CD4-positive, alpha-beta T cell treated with Interferon alpha-2 for 1 hour (primary cell): ENCODE measurements around the gene LRRN2.

Experiments
- DNase-seq, 2 donors: peaks; one replicate each; pipeline ENCODE4 v3.0.0-alpha.2; 2020 to 2022

Gene LRRN2

GRCh38 chr1:204624631-204625216 is 60.8 kb downstream of the LRRN2 start:
- no peak for DNase-seq

DNA sequence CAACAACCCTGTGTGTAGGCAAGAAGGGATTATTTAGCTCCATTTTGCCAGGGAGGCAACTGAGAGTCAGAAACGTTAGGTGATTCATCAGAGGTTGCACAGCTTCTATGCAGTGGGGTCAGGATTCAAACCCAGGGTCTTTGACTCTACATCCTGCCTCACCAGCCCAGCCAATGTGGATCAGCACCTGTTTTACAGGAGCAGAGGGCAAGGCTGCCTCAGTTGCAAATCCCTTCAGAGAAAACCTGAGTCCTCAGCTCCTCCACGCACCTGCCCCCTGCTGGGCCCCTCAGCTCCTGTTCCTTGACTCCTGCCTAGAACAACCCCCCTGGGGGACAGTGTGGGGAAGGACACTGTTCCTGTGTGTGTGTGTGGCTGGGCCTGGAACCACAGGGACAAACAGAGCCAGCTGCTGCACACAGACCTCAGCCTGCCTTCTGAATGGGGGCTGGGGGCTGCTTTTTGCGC is 61.6 kb downstream of the LRRN2 start:
- DNase-seq, result peak in 1 of 2 donors; percentile 27

DNA sequence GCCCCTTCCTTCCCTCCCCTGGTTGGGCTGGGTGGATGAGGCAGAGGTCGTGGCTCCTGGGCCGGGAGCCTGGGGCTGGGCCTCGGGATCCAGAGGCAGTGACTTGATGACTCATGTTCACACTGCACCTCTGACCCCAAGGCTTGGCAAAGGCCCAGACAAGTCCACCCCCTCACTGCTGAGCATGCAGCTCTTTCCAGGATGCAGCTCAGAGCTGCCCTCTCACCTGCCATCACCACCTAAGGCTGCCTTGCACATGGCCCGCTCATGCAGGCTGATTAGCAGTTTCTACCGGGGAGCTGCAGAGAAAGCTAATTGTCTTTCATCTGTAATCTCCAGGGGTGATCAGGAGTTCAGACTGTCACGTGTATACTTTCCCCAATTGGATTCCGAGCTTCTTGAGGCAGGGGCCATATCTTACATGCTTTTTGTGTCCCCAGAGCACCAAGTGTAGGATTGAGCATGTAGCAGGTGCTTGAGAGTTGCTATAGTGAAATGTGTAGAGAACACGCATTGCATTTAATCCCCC is 62.1 kb downstream of the LRRN2 start:
- DNase-seq, result no peak

GRCh38 chr1:204621996-204622395 is 63.5 kb downstream of the LRRN2 start:
- no peak for DNase-seq

- DNase-seq, result no peak
Observed at GRCh38 chr1:204621396-204621795, 64.1 kb downstream of the LRRN2 start.

DNA sequence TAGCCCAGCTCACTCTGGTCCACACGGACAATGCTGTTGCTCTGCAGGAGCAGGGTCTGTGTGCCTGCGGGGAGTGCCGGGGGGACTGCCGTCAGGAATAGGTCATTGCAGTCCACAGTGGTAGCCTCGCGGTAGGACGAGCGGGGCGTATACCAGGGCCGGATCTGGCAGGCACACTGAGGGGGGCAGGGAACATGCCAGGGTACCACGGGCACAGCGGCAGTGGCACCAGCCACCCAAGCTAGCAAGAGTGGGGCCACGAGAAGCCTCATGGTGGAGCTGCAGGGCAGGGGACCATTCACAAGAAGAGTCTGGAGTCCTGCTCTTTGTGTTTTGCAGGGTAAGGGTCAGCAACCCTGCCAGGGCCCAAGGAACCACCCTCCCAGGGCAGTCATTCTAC is 65.8 kb downstream of the LRRN2 start:
- no peak for DNase-seq

DNA sequence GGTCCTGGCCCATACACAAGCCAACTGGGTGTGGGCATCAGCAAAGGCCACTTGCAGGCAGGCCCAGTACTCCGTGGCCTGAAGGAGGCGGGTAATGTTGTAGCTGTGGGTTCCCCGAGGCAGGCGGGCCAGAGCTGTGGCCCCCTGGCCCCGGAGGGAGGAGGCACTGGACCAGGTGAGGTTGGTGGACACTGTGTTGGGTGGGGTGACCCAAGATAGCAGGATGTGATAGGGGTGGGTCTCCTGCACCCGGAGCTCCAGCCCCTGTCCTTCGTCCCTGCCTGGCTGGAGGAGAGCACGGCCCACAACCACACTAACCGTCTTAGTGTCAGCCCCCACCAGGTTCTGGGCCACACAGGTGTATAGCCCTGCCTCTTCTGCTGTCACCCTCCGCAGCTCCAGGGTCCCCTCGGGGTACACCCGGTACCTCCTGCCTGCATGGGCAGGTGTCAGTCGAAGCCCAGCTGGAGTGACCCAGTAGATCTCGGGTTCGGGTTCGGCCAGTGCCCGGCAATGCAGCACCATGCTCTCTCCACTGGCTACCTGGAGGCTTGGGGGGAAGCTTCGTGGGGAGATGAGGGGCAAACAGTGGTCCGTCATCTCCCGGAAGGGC is 67.3 kb downstream of the LRRN2 start:
- no peak for DNase-seq

- no peak for DNase-seq
Observed at GRCh38 chr1:204617256-204618147, 68.0 kb downstream of the LRRN2 start.

GRCh38 chr1:204616641-204617040 is 68.9 kb downstream of the LRRN2 start:
- DNase-seq, result no peak

DNA sequence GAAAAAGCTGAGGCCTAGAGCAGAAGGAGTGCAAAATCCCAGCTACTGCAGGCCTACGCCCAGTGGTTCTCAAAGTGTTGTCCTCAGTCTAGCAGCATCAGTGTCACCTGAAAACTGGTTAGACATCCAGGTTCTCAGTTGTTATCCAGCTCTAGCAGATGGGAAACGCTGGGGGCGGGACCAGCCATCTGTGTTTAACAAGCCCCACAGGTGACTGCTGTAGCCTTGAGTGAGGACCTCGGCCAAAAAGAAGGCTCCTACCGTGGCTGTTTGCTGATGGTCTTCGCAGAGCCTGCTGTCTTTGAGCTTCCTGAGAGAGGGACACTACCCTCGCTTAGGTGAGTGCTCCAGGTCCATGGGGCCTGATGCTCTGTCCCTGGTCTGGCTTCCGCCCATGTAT is 69.7 kb downstream of the LRRN2 start:
- DNase-seq, result no peak

- no peak for DNase-seq
Observed at GRCh38 chr1:204613636-204614035, 71.9 kb downstream of the LRRN2 start.

GRCh38 chr1:204612326-204612725 is 73.2 kb downstream of the LRRN2 start:
- DNase-seq, result no peak

DNA sequence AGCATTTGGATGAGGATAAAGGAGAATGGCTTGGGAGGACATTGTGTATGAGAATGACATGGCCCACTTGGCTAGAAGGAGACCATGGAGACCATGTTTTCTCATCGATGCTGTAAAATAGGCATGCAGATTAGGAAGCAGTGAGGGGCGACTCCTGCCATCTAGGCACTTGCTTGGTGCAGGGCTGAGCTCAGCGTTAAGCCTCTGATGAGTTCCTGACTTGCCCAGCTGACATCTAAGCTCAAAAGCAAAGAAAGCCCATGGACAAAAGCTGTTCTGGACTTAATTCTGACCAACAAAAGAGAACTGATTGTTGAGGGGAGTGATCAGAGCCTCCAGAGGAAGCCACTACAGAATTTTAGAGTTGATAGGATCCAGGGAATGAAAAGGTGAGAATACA is 74.5 kb downstream of the LRRN2 start:
- no peak for DNase-seq

- no peak for DNase-seq
Observed at GRCh38 chr1:204607910-204608309, 77.6 kb downstream of the LRRN2 start.

GRCh38 chr1:204605791-204606190 is 79.7 kb downstream of the LRRN2 start:
- no peak for DNase-seq

DNA sequence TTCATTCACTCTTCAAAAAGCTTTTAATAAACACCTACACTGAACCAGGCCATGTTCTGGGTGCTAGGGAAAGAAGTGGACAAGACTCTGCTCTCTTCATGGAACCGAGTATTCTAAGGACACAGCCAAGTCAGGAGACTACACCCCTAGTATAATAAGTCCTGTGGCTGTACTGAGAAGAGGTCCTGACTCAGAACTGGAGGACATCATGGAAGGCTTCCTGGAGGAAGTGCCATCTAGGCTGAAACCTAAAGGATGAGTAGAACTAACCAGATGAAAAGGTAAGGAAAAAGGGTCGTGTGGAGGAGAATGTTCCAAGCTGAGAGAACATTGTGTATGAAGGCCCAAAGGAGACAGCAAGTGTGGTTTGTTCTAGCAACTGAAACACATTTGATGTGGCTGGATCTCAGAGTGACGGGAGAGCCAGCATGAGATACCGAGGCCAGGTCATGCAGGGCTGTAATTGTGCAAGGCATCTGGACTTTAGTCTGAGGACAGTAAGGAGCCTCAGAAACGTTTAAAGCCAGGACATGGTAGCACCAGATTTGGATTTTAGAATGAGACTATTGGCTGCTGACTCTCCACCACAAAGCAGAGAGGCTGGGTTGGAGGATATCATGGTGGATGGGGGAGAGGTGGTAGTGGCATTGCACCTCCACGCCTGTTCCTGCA is 82.5 kb downstream of the LRRN2 start:
- DNase-seq, result no peak

GRCh38 chr1:204602111-204602579 is 83.4 kb downstream of the LRRN2 start:
- DNase-seq, result no peak

- no peak for DNase-seq
Observed at GRCh38 chr1:204600968-204601367, 84.6 kb downstream of the LRRN2 start.

DNA sequence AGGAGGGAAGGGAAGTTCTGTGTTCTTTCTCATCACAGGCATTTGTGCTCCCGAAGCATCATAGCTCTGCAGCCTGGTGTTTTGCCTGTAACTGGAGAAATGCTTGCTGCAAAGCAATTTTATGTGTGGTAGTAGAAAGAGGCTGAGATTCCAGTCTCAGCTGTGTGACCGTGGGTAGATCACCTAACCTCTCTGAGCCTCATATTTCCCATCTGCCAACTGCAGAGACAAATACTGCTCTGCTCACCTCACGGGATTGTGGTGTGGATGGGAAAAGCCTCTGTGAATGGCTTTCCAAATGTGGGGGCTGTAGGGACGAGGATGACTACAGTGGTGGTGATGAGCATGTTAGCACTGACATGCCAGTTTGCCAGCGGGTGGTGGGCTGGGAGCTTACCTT is 85.3 kb downstream of the LRRN2 start:
- no peak for DNase-seq

DNA sequence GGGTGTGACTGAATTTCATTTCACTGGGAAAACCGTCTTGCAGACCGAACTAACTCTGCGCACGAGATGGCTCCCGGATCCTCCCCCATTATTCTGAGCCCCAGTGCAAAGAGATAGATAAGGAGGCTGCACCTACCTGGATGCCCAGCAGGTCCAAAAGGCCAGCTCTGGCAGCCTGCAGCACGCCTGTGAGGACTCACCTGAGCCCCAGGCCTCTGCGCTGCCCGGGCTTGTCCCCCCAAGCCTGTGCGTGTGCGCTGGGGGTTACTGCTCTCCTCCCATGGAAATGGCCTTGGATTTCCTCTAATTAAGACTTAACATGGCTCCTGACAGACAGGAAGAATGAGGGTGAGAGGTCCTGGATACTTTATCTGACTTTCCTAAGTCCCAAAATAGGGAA is 85.9 kb downstream of the LRRN2 start:
- DNase-seq, result no peak

GRCh38 chr1:204599098-204599497 is 86.4 kb downstream of the LRRN2 start:
- no peak for DNase-seq

DNA sequence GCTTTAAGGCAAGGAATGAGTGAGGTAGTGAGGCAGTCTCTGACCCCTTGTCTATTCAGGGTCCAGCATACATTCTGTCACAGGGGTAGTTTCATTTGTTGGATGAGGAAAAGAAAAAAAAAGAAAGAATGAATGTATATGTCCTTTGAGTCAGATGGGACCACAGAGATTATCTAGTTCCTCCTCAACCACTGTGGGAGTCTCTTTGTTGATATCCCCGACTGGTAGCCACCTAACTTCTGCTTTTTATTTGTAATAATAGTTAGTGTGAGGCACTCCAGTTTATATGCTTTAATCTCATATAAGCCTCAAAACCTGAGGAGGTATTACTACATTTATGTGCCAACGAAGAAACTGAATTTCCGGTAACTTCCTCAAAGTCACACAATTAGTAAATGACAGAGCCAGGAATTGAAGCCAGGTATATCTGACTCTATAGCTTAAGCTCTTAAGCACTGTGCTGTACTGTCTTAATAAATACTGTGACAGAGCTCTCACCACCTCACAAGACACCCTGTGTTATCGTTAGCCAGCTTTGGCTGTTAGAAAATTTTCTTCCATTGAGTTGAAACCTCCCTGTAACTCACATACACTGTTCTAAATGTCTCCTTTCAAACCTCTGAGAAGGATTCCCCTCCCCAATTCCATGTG is 87.1 kb downstream of the LRRN2 start:
- DNase-seq, result no peak
